ENCODE measurements around the gene ARHGAP44.
A peak's percentile ranks its signal among the peaks of the same experiment; 100 is the strongest.

DNA sequence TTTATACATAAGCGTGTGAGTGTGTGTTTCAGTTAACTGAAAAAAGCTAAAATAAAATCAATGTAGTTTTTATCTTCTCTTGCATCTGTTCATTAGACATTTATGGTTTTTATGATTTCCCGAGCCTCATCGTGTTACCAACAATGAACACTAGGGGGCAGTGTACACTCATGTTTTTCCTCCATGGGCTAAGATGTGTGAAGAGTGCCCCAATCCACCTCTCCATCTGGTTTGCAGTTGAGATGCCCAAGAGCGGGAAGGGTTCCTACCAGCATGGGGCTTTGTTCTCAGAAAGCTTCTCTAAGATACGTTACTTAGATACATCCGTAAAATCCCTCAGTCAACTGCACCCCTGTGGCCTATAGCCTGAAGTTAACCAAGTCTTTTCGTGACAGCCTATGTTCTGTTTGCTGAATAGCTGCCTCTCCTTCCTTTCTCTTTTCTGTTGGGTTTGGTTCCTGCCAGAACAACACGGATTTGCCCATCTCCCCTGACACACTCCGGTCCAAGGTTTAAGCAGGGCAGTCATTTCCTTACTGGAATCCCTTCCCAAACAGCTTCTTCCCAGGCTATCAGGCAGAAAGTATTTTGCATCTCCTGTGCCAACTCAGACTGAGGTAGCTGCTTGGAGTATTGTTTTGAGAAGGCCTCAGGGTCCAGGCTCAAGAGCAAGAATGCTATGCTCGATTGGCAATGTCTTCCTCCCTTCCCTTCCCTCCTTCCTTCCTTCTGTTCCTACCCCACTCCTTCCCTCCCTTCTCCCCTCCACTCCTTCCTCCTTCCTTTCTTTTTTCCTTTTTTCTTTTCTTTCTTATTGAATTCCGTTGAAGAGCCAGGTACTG lies 241.4 kb downstream of the ARHGAP44 start:
- TF ChIP-seq EZH2 (IDR thresholded peaks at IDR 0.05; ENCODE audit: borderline replicate concordance, low read depth, low read length, severe bottlenecking) (no peak), POLR2A (IDR thresholded peaks at IDR 0.05; ENCODE audit: low read depth, low read length) (no peak), POLR2AphosphoS5 (IDR thresholded peaks at IDR 0.05; ENCODE audit: insufficient read depth, low read depth, low read length) (no peak), MYC (IDR thresholded peaks at IDR 0.05; ENCODE audit: low read depth, low read length) (no peak), FOS (IDR thresholded peaks at IDR 0.05; ENCODE audit: borderline replicate concordance, insufficient read depth, low read length) (no peak), JUN (IDR thresholded peaks at IDR 0.05; ENCODE audit: borderline replicate concordance, insufficient read depth, insufficient read length, low read depth) (no peak), GATA2 (IDR thresholded peaks at IDR 0.05; ENCODE audit: insufficient read depth, insufficient read length, low read depth, low read length) (no peak)
- TF ChIP-seq, protein P1, sequence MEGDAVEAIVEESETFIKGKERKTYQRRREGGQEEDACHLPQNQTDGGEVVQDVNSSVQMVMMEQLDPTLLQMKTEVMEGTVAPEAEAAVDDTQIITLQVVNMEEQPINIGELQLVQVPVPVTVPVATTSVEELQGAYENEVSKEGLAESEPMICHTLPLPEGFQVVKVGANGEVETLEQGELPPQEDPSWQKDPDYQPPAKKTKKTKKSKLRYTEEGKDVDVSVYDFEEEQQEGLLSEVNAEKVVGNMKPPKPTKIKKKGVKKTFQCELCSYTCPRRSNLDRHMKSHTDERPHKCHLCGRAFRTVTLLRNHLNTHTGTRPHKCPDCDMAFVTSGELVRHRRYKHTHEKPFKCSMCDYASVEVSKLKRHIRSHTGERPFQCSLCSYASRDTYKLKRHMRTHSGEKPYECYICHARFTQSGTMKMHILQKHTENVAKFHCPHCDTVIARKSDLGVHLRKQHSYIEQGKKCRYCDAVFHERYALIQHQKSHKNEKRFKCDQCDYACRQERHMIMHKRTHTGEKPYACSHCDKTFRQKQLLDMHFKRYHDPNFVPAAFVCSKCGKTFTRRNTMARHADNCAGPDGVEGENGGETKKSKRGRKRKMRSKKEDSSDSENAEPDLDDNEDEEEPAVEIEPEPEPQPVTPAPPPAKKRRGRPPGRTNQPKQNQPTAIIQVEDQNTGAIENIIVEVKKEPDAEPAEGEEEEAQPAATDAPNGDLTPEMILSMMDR (IDR thresholded peaks at IDR 0.05; ENCODE audit: extremely low read depth in 1 of 2, insufficient read depth in 1 of 2, low read depth in 1 of 2, low read length in 2 of 2), result peak; percentile 60 to 67
- TF ChIP-seq, protein P2, sequence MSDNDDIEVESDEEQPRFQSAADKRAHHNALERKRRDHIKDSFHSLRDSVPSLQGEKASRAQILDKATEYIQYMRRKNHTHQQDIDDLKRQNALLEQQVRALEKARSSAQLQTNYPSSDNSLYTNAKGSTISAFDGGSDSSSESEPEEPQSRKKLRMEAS (IDR thresholded peaks at IDR 0.05; ENCODE audit: insufficient read depth, insufficient read length), result no peak

Data from endothelial cell of umbilical vein (primary cell).